Measurements from ENCODE around the gene ELOB. TPM values are rescaled to one million over a fixed set of nuclear protein-coding genes. Genes with fewer than 3 reads are reported as not detected.

ELOB gene
- total RNA-seq, 5 donors from 2014 or later (not counting 1 experiment from before 2014, with no cell fraction given): 71.8 to 153 (median 131) TPM

DNA sequence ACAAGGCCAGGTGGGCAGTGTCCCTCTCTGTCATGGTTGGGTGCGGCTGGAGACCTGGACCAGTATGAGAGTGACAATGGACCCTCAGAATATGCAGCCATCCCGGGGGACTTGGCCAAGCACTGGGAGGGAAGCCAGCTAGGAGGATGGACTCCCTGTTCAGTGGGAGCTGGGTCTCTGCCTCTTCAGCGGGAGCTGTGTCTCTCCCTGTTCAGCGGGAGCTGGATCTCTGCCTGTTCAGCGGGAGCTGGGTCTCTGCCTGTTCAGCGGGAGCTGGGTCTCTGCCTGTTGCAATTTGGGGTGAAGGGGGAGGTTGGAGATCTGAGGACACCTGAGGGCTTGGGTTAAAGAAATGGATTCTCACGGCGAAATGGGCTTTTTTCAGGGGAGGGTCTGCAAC lies 14.1 kb upstream of the ELOB start:
- CTCF ChIA-PET: no interaction called here
- DNase-seq (no peak), ATAC-seq (replicated peaks in 1 of 4) (no peak)
- Mint-ChIP-seq H3K27ac (no peak overlapping the region), H3K4me3 (no peak overlapping the region), H3K9me3 (no peaks in the 10 kb centered on the region), H3K4me1 (peaks cover 0 to 7% (median 0%) of the 10 kb centered on the region in 3 donors), H3K27me3 (peaks cover 13 to 45% of the 10 kb centered on the region in 2 donors), H3K36me3 (no peaks in the 10 kb centered on the region)
- H3K27ac ChIP-seq (ENCODE audit: low read length): no peak overlapping the region
- no peaks in the 10 kb centered on the region for H3K9me3 ChIP-seq
- H3K4me3 ChIP-seq (ENCODE audit: control insufficient read depth in 1 of 2, extremely low read depth in 1 of 2, low read length in 1 of 2): no peak overlapping the region
- POLR2A ChIA-PET: no interaction called here
- 80% methylated on average over 6 of the region's 8 CpGs for WGBS (ENCODE audit: insufficient coverage)
- H3K27me3 ChIP-seq (replicated peaks in 1 of 2; ENCODE audit: control insufficient read depth in 2 of 2, extremely low read depth in 1 of 2, insufficient read depth in 2 of 2, low read length in 1 of 2): peaks cover 0 to 53% of the 10 kb centered on the region in 2 experiments
- peaks cover 0 to 10% of the 10 kb centered on the region in 2 experiments for H3K4me1 ChIP-seq (ENCODE audit: control insufficient read depth in 1 of 2, extremely low read depth in 1 of 2, insufficient read depth in 2 of 2, low read length in 2 of 2)
- no peaks in the 10 kb centered on the region for H3K36me3 ChIP-seq (ENCODE audit: control insufficient read depth in 2 of 2, extremely low read depth in 1 of 2, insufficient read depth in 1 of 2, low read length in 1 of 2)

DNA sequence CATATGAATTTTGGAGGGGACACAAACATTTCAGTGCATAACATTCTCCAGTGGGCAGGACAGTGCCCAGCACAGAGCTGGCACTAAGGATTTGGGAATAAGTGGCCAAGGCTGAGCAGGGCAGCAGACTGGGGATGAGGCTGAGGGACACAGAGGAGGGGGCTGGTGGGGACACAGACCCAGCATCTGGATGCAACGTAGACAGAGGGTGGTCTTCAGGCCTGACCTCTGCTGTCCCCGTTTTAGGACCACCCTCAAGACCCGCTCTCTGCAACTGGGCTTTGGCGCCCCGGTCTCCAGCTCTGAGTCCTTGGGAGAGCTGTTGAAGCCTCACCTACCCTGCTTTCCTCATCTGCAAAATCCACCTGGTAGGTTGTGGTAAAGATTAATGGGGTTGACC lies 13.6 kb upstream of the ELOB start:
- no peak overlapping the region for H3K4me3 ChIP-seq (ENCODE audit: control insufficient read depth in 1 of 2, extremely low read depth in 1 of 2, low read length in 1 of 2)
- H3K4me1 ChIP-seq (ENCODE audit: control insufficient read depth in 1 of 2, extremely low read depth in 1 of 2, insufficient read depth in 2 of 2, low read length in 2 of 2): peaks cover 0 to 15% of the 10 kb centered on the region in 2 experiments
- DNase-seq (no peak), ATAC-seq (replicated peaks in 1 of 4) (no peak)
- Mint-ChIP-seq H3K36me3 (no peaks in the 10 kb centered on the region), H3K4me3 (no peak overlapping the region), H3K9me3 (no peaks in the 10 kb centered on the region), H3K4me1 (peaks cover 0 to 10% (median 0%) of the 10 kb centered on the region in 3 donors), H3K27ac (no peak overlapping the region), H3K27me3 (peaks cover 13 to 45% of the 10 kb centered on the region in 2 donors)
- no peaks in the 10 kb centered on the region for H3K36me3 ChIP-seq (ENCODE audit: control insufficient read depth in 2 of 2, extremely low read depth in 1 of 2, insufficient read depth in 1 of 2, low read length in 1 of 2)
- H3K27ac ChIP-seq (ENCODE audit: low read length): no peak overlapping the region
- no peaks in the 10 kb centered on the region for H3K9me3 ChIP-seq
- ChIA-PET CTCF (no interaction called here), POLR2A (no interaction called here)
- peaks cover 0 to 55% of the 10 kb centered on the region in 2 experiments for H3K27me3 ChIP-seq (replicated peaks in 1 of 2; ENCODE audit: control insufficient read depth in 2 of 2, extremely low read depth in 1 of 2, insufficient read depth in 2 of 2, low read length in 1 of 2)
- 42% methylated on average over 2 of the region's 5 CpGs for WGBS (ENCODE audit: insufficient coverage)

- Histone ChIP-seq H3K27ac (ENCODE audit: low read length) (no peak overlapping the region), H3K4me3 (ENCODE audit: control insufficient read depth in 1 of 2, extremely low read depth in 1 of 2, low read length in 1 of 2) (no peak overlapping the region), H3K27me3 (replicated peaks in 1 of 2; ENCODE audit: control insufficient read depth in 2 of 2, extremely low read depth in 1 of 2, insufficient read depth in 2 of 2, low read length in 1 of 2) (peaks cover 0 to 55% of the 10 kb centered on the region in 2 experiments), H3K4me1 (ENCODE audit: control insufficient read depth in 1 of 2, extremely low read depth in 1 of 2, insufficient read depth in 2 of 2, low read length in 2 of 2) (peaks cover 0 to 26% of the 10 kb centered on the region in 2 experiments), H3K9me3 (no peaks in the 10 kb centered on the region), H3K36me3 (ENCODE audit: control insufficient read depth in 2 of 2, extremely low read depth in 1 of 2, insufficient read depth in 1 of 2, low read length in 1 of 2) (no peaks in the 10 kb centered on the region)
- ChIA-PET POLR2A (no interaction called here), CTCF (interaction anchor here in 1 of 2 donors (0.6 kb wide), 1 partner anchor 8 kb away, joined by 3 read pairs; no protein-coding TSS in a partner anchor)
- peaks cover 0 to 13% (median 3%) of the 10 kb centered on the region in 3 donors for H3K4me1 Mint-ChIP-seq
- DNase-seq (no peak), ATAC-seq (replicated peaks in 1 of 4) (no peak)
- no peaks in the 10 kb centered on the region for H3K9me3 Mint-ChIP-seq
- no peak overlapping the region for H3K27ac Mint-ChIP-seq
- peaks cover 6 to 35% of the 10 kb centered on the region in 2 donors for H3K27me3 Mint-ChIP-seq
- 55% methylated on average over 7 of the region's 7 CpGs for WGBS (ENCODE audit: insufficient coverage)
- no peaks in the 10 kb centered on the region for H3K36me3 Mint-ChIP-seq
- no peak overlapping the region for H3K4me3 Mint-ChIP-seq
These were observed 10.9 kb upstream of the ELOB start for GRCh38 chr16:2787961-2788360.

DNA sequence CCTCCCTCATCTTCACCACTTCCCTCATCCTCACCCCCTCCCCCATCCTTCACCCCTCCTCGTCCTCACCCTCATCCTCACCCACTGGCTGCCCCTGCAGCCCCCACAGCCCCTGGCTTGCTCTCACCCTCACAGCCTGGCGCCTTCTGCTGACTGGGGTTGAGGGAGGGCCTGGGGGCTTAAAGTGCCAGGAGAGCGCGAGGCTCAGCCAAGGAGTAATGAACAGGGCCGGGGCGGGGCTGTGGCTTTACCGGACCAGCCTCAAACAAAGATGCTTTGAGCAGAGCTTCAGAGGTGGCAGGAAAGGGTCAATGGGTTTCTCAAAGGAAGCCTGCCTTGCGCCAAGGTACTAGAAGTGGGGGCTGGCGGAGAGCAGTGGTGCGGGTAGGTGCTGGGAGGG lies 10.3 kb upstream of the ELOB start, which contains the start of gene PRSS33:
TSS of gene PRSS33 (minus strand) at position 155 of the 400 bp plus-strand sequence. CDS start 1,013 bp downstream, outside the sequence.
- DNase-seq: no peak
- POLR2A ChIA-PET: no interaction called here
- no peak within 1 kb of the TSS for H3K27ac Mint-ChIP-seq

DNA sequence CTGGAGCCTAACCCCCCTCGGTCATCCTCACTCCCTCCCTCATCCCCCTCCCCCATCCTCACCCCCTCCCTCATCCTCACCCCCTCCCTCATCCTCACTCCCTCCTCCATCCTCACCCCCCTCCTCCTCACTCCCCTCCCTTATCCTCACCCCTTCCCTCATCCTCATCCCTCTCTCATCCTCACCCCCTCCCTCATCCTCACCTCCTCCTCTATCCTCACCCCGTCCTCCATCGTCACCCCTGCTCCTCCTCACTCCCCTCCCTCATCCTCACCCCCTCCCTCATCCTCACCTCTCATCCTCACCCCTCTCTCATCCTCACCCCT lies 9.7 kb upstream of the ELOB start:
- peaks cover 4 to 30% of the 10 kb centered on the region in 2 donors for H3K27me3 Mint-ChIP-seq
- DNase-seq: no peak
- Histone ChIP-seq H3K4me1 (ENCODE audit: control insufficient read depth in 1 of 2, extremely low read depth in 1 of 2, insufficient read depth in 2 of 2, low read length in 2 of 2) (peaks cover 0 to 26% of the 10 kb centered on the region in 2 experiments), H3K9me3 (no peaks in the 10 kb centered on the region), H3K36me3 (ENCODE audit: control insufficient read depth in 2 of 2, extremely low read depth in 1 of 2, insufficient read depth in 1 of 2, low read length in 1 of 2) (no peaks in the 10 kb centered on the region), H3K27me3 (replicated peaks in 1 of 2; ENCODE audit: control insufficient read depth in 2 of 2, extremely low read depth in 1 of 2, insufficient read depth in 2 of 2, low read length in 1 of 2) (peaks cover 0 to 55% of the 10 kb centered on the region in 2 experiments), H3K27ac (ENCODE audit: low read length) (no peak overlapping the region), H3K4me3 (ENCODE audit: control insufficient read depth in 1 of 2, extremely low read depth in 1 of 2, low read length in 1 of 2) (no peak overlapping the region)
- H3K4me3 Mint-ChIP-seq: peak overlapping the region in 1 of 3 donors; percentile 84
- ChIA-PET CTCF (no interaction called here), POLR2A (no interaction called here)
- no peaks in the 10 kb centered on the region for H3K9me3 Mint-ChIP-seq
- 74% methylated on average over 2 of the region's 3 CpGs for WGBS (ENCODE audit: insufficient coverage)
- ATAC-seq (replicated peaks in 1 of 4): no peak
- H3K4me1 Mint-ChIP-seq: peaks cover 0 to 13% (median 3%) of the 10 kb centered on the region in 3 donors
- no peak overlapping the region for H3K27ac Mint-ChIP-seq
- H3K36me3 Mint-ChIP-seq: no peaks in the 10 kb centered on the region

More for the DNA sequence above, 10.3 kb upstream of the ELOB start, which contains the start of gene PRSS33:
- 16% methylated on average over 8 of the region's 10 CpGs for WGBS (ENCODE audit: insufficient coverage)
- Histone ChIP-seq H3K27me3 (replicated peaks in 1 of 2; ENCODE audit: control insufficient read depth in 2 of 2, extremely low read depth in 1 of 2, insufficient read depth in 2 of 2, low read length in 1 of 2) (peaks cover 0 to 55% of the 10 kb centered on the region in 2 experiments), H3K27ac (ENCODE audit: low read length) (no peak within 1 kb of the TSS), H3K36me3 (ENCODE audit: control insufficient read depth in 2 of 2, extremely low read depth in 1 of 2, insufficient read depth in 1 of 2, low read length in 1 of 2) (no peaks in the 10 kb centered on the region), H3K9me3 (no peaks in the 10 kb centered on the region), H3K4me3 (ENCODE audit: control insufficient read depth in 1 of 2, extremely low read depth in 1 of 2, low read length in 1 of 2) (no peak within 1 kb of the TSS), H3K4me1 (ENCODE audit: control insufficient read depth in 1 of 2, extremely low read depth in 1 of 2, insufficient read depth in 2 of 2, low read length in 2 of 2) (peaks cover 0 to 26% of the 10 kb centered on the region in 2 experiments)
- Mint-ChIP-seq H3K4me1 (peaks cover 0 to 13% (median 3%) of the 10 kb centered on the region in 3 donors), H3K27me3 (peaks cover 6 to 34% of the 10 kb centered on the region in 2 donors), H3K4me3 (peak within 1 kb of the TSS in 2 of 3 donors; percentile 54 to 84), H3K9me3 (no peaks in the 10 kb centered on the region), H3K36me3 (no peaks in the 10 kb centered on the region)
- CTCF ChIA-PET: interaction anchor here in 1 of 2 donors (0.6 kb wide), 1 partner anchor 9 kb away, joined by 3 read pairs; no protein-coding TSS in a partner anchor
- ATAC-seq (replicated peaks in 1 of 4): no peak

DNA sequence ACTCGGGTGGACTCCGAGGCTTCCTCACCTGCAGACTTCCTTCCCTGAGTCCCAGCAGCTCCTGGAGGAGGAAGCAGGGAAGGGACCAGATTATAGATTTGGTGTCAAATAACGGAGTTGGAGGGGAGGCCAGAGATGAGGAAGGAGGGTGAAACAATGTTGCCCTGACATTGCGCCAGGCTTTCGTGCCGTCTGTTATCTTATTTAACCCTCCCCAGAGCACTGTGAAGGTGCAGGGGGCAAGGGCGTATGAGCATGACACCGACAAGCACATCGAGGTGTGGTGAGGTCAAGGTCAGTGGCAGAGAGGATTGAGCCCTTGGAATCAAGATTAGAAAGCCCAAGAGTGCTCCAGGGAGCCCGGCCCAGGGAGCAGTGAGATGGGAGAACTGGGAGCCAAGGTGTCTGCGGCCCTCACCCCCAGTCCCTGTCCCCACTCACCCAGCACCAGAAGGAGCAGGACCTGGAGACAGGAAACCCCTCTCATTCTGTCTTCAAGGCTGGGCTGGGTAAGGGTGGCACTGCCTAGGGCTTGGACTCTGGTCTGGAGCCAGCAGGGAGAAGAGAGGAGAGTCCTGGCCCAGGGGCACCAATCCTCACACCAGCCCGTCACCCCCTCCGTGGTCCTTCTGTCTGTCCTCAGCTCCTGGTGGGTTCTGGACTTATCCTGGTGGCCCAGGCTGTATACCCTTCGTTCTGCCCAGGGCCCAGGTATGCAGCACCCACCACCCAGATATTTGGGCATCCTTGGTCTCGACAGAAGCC lies 9.2 kb upstream of the ELOB start:
- CTCF ChIA-PET: no interaction called here
- no peaks in the 10 kb centered on the region for H3K9me3 Mint-ChIP-seq
- no peaks in the 10 kb centered on the region for H3K36me3 Mint-ChIP-seq
- POLR2A ChIA-PET: no interaction called here
- no peaks in the 10 kb centered on the region for H3K9me3 ChIP-seq
- peaks cover 1 to 26% of the 10 kb centered on the region in 2 donors for H3K27me3 Mint-ChIP-seq
- no peak overlapping the region for H3K27ac ChIP-seq (ENCODE audit: low read length)
- no peak for DNase-seq
- H3K4me1 ChIP-seq (ENCODE audit: control insufficient read depth in 1 of 2, extremely low read depth in 1 of 2, insufficient read depth in 2 of 2, low read length in 2 of 2): peaks cover 0 to 26% of the 10 kb centered on the region in 2 experiments
- no peak overlapping the region for H3K27ac Mint-ChIP-seq
- ATAC-seq (replicated peaks in 1 of 4): no peak
- peak overlapping the region; percentile 28 to 84 (median 54) for H3K4me3 Mint-ChIP-seq
- WGBS (ENCODE audit: insufficient coverage): 80% methylated on average over 4 of the region's 15 CpGs
- peaks cover 0 to 50% of the 10 kb centered on the region in 2 experiments for H3K27me3 ChIP-seq (replicated peaks in 1 of 2; ENCODE audit: control insufficient read depth in 2 of 2, extremely low read depth in 1 of 2, insufficient read depth in 2 of 2, low read length in 1 of 2)
- no peaks in the 10 kb centered on the region for H3K36me3 ChIP-seq (ENCODE audit: control insufficient read depth in 2 of 2, extremely low read depth in 1 of 2, insufficient read depth in 1 of 2, low read length in 1 of 2)
- peaks cover 0 to 13% (median 3%) of the 10 kb centered on the region in 3 donors for H3K4me1 Mint-ChIP-seq
- peak overlapping the region in 1 of 2 donors; percentile 38 for H3K4me3 ChIP-seq (ENCODE audit: control insufficient read depth in 1 of 2, extremely low read depth in 1 of 2, low read length in 1 of 2)
